Right hindlimb (tissue), 1 donor: Measurements from ENCODE around the gene AP3S1.

Experiments used
- DNase-seq: peaks from one replicate; pipeline ENCODE4 v3.0.0-alpha.2; 2018

Gene AP3S1

DNA sequence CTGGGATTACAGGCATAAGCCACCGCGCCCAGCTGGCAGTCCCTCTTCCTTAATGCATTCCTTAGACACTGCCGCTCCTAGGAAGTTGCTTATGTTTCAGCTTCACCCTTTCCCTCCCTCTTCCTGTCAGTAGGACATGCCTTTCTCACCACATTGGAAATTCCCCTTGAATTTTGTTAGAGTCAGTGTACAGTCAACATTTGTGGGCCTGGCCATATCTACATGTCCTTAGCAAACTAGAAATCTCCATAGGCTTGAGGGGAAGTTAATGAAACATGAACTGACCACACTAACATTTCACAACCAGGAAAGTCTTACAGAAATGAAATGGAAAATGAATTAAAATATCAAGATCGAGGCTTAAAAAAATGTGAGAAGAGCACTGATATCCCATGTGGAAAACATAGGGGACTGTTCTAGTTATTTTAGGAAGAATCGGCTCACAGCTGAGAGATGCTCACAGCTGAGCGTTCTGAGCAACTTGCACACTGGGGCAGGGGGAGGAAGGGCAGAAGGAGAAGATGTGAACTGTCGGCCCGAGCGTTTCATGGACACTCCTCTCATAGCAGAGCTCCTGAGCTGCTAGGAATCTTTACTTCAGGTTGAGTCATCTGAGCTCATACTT, 99.4 kb downstream of the AP3S1 start:
- peak; percentile 48 for DNase-seq

DNA sequence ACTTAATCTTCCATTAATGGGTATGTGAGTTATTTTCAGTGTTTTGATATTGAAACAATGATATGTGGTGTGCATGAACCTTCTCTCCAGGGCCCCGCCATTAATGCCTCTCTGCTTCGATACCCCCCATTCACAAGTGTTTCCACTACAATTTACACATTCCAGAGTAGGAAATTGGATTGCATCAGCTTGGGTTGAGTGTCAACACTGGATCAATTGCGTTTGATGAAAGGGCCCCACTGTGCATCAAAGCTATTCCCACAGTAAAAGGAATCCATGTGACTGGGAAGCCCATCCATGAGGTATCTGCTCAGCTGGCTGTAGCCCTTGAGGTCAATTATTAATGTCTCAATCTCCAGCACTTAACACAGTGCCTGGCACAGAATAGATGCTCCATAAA, 102.8 kb downstream of the AP3S1 start:
- no peak for DNase-seq

DNA sequence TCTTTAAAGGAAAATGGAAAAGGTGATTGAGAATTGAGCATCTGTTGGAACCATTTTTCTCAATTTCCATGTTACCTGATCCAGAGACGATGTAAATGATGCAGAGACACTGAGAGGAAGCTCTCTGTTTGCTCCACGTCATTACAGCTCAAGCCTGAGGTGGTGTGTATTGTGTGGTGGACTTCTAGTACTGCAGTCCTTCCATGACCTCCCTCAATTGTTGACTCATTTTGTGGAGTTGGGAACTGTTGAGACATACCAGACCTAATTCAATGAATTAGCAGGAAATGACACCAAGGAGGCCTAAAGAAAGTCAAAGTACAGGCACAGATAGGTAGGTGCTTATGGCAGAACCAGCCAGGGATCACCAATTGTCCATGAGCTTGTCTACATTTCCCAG, 104.9 kb downstream of the AP3S1 start:
- DNase-seq: no peak

DNA sequence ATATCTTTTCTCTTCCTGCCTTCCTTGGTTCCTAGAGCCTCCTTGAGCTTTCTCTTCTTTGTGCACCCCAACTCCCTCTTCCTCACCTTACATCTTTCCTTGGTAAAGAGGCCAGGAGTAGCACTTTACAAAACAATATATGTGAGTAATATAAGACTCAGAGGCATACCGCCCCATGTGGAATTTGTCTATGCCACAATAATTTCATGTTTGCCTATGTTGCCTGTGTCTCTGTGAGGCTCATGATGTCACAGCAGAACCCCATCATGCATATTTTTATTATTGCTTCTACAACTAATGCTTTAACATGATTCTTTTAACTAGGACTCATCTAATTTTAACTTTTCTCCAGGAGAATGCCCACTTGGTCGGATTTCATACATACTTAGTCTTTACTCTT, 105.5 kb downstream of the AP3S1 start:
- no peak for DNase-seq

DNA sequence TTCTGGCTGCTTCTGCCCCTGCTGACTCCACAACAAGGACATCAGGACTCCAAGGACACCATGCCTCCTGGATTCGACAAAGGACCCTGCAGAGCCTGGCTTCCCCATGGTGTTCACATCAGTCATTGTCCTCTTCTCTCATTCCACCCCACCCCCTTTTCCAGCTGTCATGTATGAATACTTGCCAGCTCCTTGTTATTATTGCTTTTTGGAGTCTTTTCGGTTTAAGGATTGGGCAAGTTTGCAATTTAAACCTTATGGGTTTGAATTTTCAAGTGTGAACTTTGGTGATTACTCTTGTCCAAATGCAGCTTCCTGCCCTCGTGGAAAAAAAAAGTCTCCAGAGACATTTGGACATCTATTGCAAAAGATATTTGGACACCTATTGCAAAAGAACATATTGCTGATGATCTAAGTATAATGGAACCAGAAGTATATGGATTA, 106.4 kb downstream of the AP3S1 start:
- DNase-seq: peak; percentile 61

DNA sequence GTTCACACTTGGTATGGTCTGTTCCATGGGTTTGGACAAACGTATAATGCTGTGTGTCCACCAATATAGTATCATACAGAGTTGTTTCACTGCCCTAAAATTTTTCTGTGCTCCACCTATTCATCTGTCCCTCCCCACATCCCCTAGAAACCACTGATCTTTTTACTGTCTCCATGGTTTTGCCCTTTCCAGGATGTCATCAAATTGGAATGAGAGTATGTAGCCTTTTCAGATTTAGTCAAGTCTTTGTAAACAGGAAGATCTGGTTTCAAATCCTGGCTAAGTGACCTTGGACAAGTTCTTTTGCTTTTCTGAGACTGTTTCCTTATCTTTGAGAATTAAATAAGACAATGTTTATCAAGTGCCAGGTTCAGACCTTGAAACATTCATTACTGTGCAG, 107.4 kb downstream of the AP3S1 start:
- DNase-seq: no peak

DNA sequence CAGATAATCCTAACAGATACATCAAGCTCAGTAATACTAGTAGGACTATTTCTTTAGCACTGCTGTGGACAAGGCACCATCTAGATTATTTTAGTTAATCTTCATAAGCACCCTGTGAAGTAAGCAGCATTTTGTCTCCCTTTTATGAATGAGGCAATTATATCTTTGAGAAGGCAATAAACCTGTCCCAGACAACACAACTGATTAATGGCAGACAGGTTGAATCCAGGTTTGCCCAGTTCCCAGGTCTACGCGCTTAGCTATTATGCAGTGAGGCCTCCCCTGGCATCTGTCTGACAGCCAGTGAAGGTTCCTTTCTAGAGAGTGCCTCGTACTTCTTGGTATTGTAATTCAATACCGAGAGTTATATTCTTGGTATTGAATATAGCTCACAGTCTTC, 110.9 kb downstream of the AP3S1 start:
- no peak for DNase-seq

DNA sequence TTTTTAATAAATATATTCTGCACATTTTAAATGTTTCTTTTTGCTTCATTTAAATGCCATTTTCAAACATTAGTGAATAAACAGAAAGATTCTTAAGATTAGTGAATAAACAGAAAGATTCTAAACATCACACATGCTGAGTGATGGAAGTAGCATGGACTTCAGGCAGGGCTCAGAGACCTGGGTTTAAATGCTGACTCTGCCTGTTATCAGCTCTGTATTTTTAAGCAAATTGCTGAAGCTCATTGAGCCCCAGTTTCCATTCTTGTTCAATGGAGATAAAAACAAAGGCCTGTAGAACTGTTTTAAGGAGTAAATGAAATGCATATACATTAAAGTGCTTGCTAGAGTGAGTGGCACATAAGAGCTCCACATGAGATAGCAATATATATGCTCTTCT, 112.4 kb downstream of the AP3S1 start:
- no peak for DNase-seq

DNA sequence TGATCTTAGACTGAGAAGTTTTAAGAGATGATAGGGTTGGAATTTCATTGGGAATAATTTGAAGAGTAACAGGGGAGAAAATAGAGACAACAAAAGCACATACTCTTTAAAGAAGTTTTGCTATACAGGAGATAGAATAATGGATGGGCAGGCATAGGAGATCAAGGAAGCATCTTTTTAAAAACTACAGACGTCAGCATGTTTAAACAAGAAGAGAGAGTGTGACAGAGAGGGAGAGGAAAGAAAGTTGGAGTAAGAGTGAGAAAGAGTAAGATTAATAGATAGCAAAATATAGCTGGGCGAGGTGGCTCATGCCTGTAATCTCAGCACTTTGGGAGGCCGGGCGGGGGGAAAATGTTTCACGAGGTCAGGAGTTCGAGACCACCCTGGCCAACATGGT, 115.2 kb downstream of the AP3S1 start:
- DNase-seq: no peak

DNA sequence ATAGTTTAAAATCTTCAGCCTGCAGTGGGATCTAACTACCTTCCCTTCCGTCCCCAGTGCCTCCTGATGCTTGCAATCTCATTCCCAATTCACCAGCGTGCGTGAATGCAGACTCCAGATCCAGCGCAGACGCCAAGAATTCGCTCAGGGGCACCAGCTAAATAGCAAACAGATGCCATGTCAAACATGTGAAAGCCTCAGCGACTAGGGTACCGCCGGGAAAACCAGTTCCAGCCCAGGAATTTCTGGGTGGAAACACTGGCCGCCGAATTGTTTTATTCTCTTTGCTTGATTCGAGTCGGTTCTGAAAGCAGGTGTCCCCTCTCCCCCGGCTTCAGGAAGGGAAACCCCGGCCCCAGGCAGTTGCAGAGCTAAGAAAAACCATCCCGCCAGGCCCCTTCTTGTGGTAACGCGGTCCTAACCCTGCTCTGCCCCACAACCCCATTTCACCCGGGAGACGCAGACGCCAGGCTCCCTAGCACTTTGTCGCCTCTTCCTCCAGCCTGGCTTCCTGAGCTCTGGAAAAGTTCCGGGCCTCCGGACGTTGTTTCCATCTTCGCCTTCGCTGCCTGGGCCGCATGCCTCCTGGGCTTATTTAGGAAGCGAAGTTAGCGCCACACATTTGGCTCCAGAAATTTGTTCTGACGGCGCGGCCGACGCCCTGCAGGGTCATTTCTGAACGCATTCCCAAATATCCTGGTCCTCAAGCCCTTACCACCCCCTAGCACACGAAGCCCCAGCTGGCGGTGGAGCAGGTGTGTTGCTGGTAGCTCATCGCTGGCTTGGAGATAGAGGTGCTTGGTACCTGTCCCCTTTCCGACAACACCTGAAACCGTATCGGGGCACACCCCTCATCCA, 119.9 kb downstream of the AP3S1 start:
- DNase-seq: peak; percentile 44

DNA sequence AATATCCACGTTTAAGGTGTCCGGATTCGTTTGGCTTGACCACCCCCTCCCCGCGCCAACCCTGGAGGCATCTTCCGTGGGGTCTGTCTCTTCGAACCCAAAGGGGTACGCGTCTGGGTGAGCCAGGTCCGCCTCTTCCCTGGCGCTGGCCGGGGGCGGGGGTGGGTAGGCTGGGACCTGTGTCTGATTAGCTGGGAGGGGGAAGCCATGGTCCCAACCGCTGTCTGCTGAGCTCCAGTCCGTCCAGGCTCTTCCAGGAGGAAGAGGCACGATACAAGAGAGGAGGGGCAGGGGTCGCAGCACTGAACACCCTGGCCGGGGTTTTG, 120.5 kb downstream of the AP3S1 start, which contains the start of gene LVRN:
LVRN (plus strand) TSS at position 237 of the 326 bp plus-strand sequence. CDS start 143 bp downstream, outside the sequence.
- no peak for DNase-seq

DNA sequence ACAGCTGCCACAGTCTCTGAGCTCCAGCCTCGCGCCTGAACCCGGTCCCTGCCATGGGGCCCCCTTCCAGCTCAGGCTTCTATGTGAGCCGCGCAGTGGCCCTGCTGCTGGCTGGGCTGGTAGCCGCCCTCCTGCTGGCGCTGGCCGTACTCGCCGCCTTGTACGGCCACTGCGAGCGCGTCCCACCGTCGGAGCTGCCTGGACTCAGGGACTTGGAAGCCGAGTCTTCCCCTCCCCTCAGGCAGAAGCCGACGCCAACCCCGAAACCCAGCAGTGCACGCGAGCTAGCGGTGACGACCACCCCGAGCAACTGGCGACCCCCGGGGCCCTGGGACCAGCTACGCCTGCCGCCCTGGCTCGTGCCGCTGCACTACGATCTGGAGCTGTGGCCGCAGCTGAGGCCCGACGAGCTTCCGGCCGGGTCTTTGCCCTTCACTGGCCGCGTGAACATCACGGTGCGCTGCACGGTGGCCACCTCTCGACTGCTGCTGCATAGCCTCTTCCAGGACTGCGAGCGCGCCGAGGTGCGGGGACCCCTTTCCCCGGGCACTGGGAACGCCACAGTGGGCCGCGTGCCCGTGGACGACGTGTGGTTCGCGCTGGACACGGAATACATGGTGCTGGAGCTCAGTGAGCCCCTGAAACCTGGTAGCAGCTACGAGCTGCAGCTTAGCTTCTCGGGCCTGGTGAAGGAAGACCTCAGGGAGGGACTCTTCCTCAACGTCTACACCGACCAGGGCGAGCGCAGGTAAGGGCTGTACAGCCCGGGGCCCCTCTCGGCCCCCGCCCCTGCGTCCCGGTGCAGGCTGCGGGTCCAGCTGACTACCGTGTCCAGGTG, 121.0 kb downstream of the AP3S1 start:
- peak; percentile 55 for DNase-seq

DNA sequence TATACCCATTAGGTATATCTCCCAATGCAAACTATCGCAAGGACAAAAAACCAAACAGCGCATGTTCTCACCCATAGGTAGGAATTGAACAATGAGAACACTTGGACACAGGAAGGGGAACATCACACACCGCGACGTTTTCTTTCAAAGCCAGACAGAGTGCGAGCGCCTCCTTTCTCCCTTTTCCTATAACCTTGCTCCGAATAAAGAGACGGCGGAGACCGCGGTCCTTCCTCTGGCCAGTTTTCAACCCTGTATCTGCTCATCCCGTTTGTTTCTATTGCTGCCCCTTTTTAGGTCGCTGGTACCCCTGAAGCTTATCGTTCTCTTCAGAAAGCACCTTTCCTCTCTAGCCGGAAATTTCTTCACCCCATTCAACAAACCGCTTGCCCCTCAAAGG, 121.8 kb downstream of the AP3S1 start:
- no peak for DNase-seq
